ENCODE results near the gene DUSP11. TPM values are rescaled to one million over a fixed set of nuclear protein-coding genes. Genes with fewer than 3 reads are reported as not detected.

DUSP11 gene
- total and polyA plus RNA-seq, 2 of the 13 experiments (the other 11 are each of a cell fraction or from before 2014, with no cell fraction given) = 30.5 to 36.2 TPM

GRCh38 chr2:73779467-73780236 is at the start of gene DUSP11 (continued):
- TF ChIP-seq ZBTB40 (IDR thresholded peaks at IDR 0.05) = no peak
- TF ChIP-seq ZBTB40 (CRISPR knock-in tag; IDR thresholded peaks at IDR 0.05) = no peak
- TF ChIP-seq E2F5 (CRISPR knock-in tag; conservative IDR thresholded peaks at IDR 0.05) = no peak
- no peak; the same call in 1 of the 2 replicates for TF ChIP-seq ZBTB3 (CRISPR knock-in tag; IDR thresholded peaks at IDR 0.05; ENCODE audit: borderline replicate concordance, low read depth)
- TF ChIP-seq ZBTB7A (CRISPR knock-in tag; IDR thresholded peaks at IDR 0.05) = no peak
- TF ChIP-seq, protein P1, sequence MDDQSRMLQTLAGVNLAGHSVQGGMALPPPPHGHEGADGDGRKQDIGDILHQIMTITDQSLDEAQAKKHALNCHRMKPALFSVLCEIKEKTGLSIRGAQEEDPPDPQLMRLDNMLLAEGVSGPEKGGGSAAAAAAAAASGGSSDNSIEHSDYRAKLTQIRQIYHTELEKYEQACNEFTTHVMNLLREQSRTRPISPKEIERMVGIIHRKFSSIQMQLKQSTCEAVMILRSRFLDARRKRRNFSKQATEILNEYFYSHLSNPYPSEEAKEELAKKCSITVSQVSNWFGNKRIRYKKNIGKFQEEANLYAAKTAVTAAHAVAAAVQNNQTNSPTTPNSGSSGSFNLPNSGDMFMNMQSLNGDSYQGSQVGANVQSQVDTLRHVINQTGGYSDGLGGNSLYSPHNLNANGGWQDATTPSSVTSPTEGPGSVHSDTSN (CRISPR knock-in tag; IDR thresholded peaks at IDR 0.05; ENCODE audit: borderline replicate concordance) = no peak
- TF ChIP-seq, protein P2, sequence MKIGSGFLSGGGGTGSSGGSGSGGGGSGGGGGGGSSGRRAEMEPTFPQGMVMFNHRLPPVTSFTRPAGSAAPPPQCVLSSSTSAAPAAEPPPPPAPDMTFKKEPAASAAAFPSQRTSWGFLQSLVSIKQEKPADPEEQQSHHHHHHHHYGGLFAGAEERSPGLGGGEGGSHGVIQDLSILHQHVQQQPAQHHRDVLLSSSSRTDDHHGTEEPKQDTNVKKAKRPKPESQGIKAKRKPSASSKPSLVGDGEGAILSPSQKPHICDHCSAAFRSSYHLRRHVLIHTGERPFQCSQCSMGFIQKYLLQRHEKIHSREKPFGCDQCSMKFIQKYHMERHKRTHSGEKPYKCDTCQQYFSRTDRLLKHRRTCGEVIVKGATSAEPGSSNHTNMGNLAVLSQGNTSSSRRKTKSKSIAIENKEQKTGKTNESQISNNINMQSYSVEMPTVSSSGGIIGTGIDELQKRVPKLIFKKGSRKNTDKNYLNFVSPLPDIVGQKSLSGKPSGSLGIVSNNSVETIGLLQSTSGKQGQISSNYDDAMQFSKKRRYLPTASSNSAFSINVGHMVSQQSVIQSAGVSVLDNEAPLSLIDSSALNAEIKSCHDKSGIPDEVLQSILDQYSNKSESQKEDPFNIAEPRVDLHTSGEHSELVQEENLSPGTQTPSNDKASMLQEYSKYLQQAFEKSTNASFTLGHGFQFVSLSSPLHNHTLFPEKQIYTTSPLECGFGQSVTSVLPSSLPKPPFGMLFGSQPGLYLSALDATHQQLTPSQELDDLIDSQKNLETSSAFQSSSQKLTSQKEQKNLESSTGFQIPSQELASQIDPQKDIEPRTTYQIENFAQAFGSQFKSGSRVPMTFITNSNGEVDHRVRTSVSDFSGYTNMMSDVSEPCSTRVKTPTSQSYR (CRISPR knock-in tag; IDR thresholded peaks at IDR 0.05; ENCODE audit: borderline replicate concordance) = 0 out of 2 replicates have a peak, but pooled peaks have one; percentile 20
- TF ChIP-seq ZNF740 (CRISPR knock-in tag; IDR thresholded peaks at IDR 0.05) = no peak
- TF ChIP-seq SRSF1 (optimal IDR thresholded peaks at IDR 0.05; ENCODE audit: low read depth, low read length) = no peak
- TF ChIP-seq YEATS2 (CRISPR knock-in tag; IDR thresholded peaks at IDR 0.05; ENCODE audit: borderline replicate concordance) = peak; percentile 91; the same call in 1 of the 2 replicates
- TF ChIP-seq ZBTB21 (CRISPR knock-in tag; IDR thresholded peaks at IDR 0.05) = 0 out of 2 replicates have a peak, but pooled peaks have one; percentile 55
- TF ChIP-seq ZNF660 (CRISPR knock-in tag; IDR thresholded peaks at IDR 0.05; ENCODE audit: borderline replicate concordance, low read depth) = no peak
- peak; percentile 93 for TF ChIP-seq SAP130 (CRISPR knock-in tag; IDR thresholded peaks at IDR 0.05; ENCODE audit: low read depth)
- TF ChIP-seq ZNF850 (CRISPR knock-in tag; conservative IDR thresholded peaks at IDR 0.05) = no peak
